HepG2 (cell line): ENCODE results near the gene TRPV4. TPM values are rescaled to one million over a fixed set of nuclear protein-coding genes. Genes with fewer than 3 reads are reported as not detected.

Experiments used
- ARID4A ChIP-seq: sonication (generic); formaldehyde crosslinking; IDR thresholded peaks from 2 replicates; pipeline ENCODE4 v1.5.0; 2020; ENCODE audit warnings: mild to moderate bottlenecking, missing genetic modification reagents, borderline replicate concordance
- FIP1L1 ChIP-seq: fragments of 200-400 bp; formaldehyde crosslinking; IDR thresholded peaks from 2 replicates; pipeline ENCODE4 v1.6.1; 2018; ENCODE audit warnings: low read depth, mild to moderate bottlenecking, low read length, moderate library complexity, borderline replicate concordance; ENCODE audit not compliant: insufficient read depth
- HMG20A ChIP-seq: IDR thresholded peaks from 2 replicates; pipeline ENCODE4 v1.6.1; 2016; ENCODE audit warnings: borderline replicate concordance
- HNRNPLL ChIP-seq: fragments of 200-400 bp; formaldehyde crosslinking; IDR thresholded peaks from 2 replicates; pipeline ENCODE4 v1.6.1; 2017; ENCODE audit warnings: mild to moderate bottlenecking, low read depth, low read length; ENCODE audit not compliant: poor library complexity, severe bottlenecking
- HOXA3 ChIP-seq: sonication (generic); formaldehyde crosslinking; IDR thresholded peaks from 2 replicates; pipeline ENCODE4 v1.5.0; 2020; ENCODE audit warnings: missing genetic modification reagents
- KLF11 ChIP-seq: IDR thresholded peaks from 2 replicates; pipeline ENCODE4 v1.6.1; 2016; ENCODE audit warnings: missing compliant biosample characterization
- KLF6 ChIP-seq: IDR thresholded peaks from 2 replicates; pipeline ENCODE4 v1.8.0; 2016; ENCODE audit warnings: missing biosample characterization, missing genetic modification reagents
- MAF1 ChIP-seq: sonication (generic); formaldehyde crosslinking; IDR thresholded peaks from 2 replicates; pipeline ENCODE4 v1.5.0; 2020; ENCODE audit warnings: missing genetic modification reagents, borderline replicate concordance
- MED13 ChIP-seq: sonication (generic); formaldehyde crosslinking; IDR thresholded peaks from 2 replicates; pipeline ENCODE4 v1.5.0; 2020; ENCODE audit warnings: missing genetic modification reagents
- RARG ChIP-seq: sonication (generic); formaldehyde crosslinking; IDR thresholded peaks from 2 replicates; pipeline ENCODE4 v1.4.0; 2020; ENCODE audit warnings: low read depth, mild to moderate bottlenecking, missing genetic modification reagents
- SAP130 ChIP-seq: IDR thresholded peaks from 2 replicates; pipeline ENCODE4 v1.6.1; 2016; ENCODE audit warnings: low read depth
- TBP ChIP-seq: sonication (generic); formaldehyde crosslinking; IDR thresholded peaks from 2 replicates; pipeline ENCODE4 v1.5.0; 2020; ENCODE audit warnings: missing genetic modification reagents
- ZKSCAN8 ChIP-seq: IDR thresholded peaks from 2 replicates; pipeline ENCODE4 v1.6.1; 2016; ENCODE audit warnings: borderline replicate concordance, missing genetic modification reagents, missing compliant biosample characterization
- ZNF331 ChIP-seq: sonication (generic); formaldehyde crosslinking; IDR thresholded peaks from 2 replicates; pipeline ENCODE4 v1.4.0; 2020; ENCODE audit warnings: missing genetic modification reagents
- ZNF619 ChIP-seq: sonication (generic); formaldehyde crosslinking; IDR thresholded peaks from 2 replicates; pipeline ENCODE4 v1.4.0; 2020; ENCODE audit warnings: mild to moderate bottlenecking, missing genetic modification reagents
- ZNF746 ChIP-seq: sonication (generic); formaldehyde crosslinking; IDR thresholded peaks from 2 replicates; pipeline ENCODE4 v1.8.0; 2022; ENCODE audit warnings: mild to moderate bottlenecking, missing genetic modification reagents
- polyA plus RNA-seq, 8 experiments: library from polyadenylated mRNA; depleted of rRNA in 3 of 8; stranded (reverse) in 7 of 8; unstranded in 1 of 8; fragments of >200 nt; fragmentation: Illumina TruSeq in 4 of 8; extraction: Trizol in 4 of 8; gene quantifications; 2 replicates each; pipeline versions ENCODE4 v1.2.1 to v1.2.3, GENCODE V29; 2011 to 2016; ENCODE audit warnings: low read depth in 4 of 8, missing spikeins in 1 of 8, mixed read lengths in 1 of 8; ENCODE audit not compliant: insufficient read depth in 1 of 8
- total RNA-seq, 5 experiments: library from RNA; depleted of rRNA; stranded (reverse); fragments of >200 nt; fragmentation: Illumina TruSeq; extraction: Trizol; gene quantifications; 2 replicates each; pipeline ENCODE4 v1.2.3, GENCODE V29; 2016; ENCODE audit warnings: low read depth in 1 of 5
- TF ChIP-seq, protein P1 (sequence below): sonication (generic); formaldehyde crosslinking; IDR thresholded peaks from 2 replicates; pipeline ENCODE4 v1.4.0; 2020; ENCODE audit warnings: mild to moderate bottlenecking, low read depth, missing genetic modification reagents
- TF ChIP-seq, protein P2 (sequence below): sonication (generic); formaldehyde crosslinking; IDR thresholded peaks from 2 replicates; pipeline ENCODE4 v1.4.0; 2020; ENCODE audit warnings: missing genetic modification reagents
- TF ChIP-seq, protein P3 (sequence below): sonication (generic); formaldehyde crosslinking; IDR thresholded peaks from 2 replicates; pipeline ENCODE4 v1.4.0; 2020; ENCODE audit warnings: mild to moderate bottlenecking, missing genetic modification reagents
- TF ChIP-seq, protein P4 (sequence below): sonication (generic); formaldehyde crosslinking; IDR thresholded peaks from 2 replicates; pipeline ENCODE4 v1.8.0; 2022; ENCODE audit warnings: mild to moderate bottlenecking, missing genetic modification reagents, moderate library complexity

The TRPV4 gene
- total and polyA plus RNA-seq, 2 of the 13 experiments (the other 11 are each of a cell fraction or from before 2014, with no cell fraction given), result 0.66 to 4.7 TPM

- no peak for TF ChIP-seq ZNF619 (CRISPR knock-in tag)
- TF ChIP-seq ZNF746 (CRISPR knock-in tag), result no peak
- TF ChIP-seq, protein P1, sequence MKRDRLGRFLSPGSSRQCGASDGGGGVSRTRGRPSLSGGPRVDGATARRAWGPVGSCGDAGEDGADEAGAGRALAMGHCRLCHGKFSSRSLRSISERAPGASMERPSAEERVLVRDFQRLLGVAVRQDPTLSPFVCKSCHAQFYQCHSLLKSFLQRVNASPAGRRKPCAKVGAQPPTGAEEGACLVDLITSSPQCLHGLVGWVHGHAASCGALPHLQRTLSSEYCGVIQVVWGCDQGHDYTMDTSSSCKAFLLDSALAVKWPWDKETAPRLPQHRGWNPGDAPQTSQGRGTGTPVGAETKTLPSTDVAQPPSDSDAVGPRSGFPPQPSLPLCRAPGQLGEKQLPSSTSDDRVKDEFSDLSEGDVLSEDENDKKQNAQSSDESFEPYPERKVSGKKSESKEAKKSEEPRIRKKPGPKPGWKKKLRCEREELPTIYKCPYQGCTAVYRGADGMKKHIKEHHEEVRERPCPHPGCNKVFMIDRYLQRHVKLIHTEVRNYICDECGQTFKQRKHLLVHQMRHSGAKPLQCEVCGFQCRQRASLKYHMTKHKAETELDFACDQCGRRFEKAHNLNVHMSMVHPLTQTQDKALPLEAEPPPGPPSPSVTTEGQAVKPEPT (CRISPR knock-in tag), result 0 out of 2 replicates have a peak, but pooled peaks have one; percentile 25
- peak; percentile 38; the same call in 1 of the 2 replicates for TF ChIP-seq ARID4A (CRISPR knock-in tag)
- TF ChIP-seq, protein P2, sequence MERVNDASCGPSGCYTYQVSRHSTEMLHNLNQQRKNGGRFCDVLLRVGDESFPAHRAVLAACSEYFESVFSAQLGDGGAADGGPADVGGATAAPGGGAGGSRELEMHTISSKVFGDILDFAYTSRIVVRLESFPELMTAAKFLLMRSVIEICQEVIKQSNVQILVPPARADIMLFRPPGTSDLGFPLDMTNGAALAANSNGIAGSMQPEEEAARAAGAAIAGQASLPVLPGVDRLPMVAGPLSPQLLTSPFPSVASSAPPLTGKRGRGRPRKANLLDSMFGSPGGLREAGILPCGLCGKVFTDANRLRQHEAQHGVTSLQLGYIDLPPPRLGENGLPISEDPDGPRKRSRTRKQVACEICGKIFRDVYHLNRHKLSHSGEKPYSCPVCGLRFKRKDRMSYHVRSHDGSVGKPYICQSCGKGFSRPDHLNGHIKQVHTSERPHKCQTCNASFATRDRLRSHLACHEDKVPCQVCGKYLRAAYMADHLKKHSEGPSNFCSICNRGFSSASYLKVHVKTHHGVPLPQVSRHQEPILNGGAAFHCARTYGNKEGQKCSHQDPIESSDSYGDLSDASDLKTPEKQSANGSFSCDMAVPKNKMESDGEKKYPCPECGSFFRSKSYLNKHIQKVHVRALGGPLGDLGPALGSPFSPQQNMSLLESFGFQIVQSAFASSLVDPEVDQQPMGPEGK (CRISPR knock-in tag), result no peak
- no peak for TF ChIP-seq KLF6 (CRISPR knock-in tag)
- TF ChIP-seq, protein P3, sequence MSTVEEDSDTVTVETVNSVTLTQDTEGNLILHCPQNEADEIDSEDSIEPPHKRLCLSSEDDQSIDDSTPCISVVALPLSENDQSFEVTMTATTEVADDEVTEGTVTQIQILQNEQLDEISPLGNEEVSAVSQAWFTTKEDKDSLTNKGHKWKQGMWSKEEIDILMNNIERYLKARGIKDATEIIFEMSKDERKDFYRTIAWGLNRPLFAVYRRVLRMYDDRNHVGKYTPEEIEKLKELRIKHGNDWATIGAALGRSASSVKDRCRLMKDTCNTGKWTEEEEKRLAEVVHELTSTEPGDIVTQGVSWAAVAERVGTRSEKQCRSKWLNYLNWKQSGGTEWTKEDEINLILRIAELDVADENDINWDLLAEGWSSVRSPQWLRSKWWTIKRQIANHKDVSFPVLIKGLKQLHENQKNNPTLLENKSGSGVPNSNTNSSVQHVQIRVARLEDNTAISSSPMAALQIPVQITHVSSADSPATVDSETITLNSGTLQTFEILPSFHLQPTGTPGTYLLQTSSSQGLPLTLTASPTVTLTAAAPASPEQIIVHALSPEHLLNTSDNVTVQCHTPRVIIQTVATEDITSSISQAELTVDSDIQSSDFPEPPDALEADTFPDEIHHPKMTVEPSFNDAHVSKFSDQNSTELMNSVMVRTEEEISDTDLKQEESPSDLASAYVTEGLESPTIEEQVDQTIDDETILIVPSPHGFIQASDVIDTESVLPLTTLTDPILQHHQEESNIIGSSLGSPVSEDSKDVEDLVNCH (CRISPR knock-in tag), result no peak
- TF ChIP-seq RARG, result no peak
- no peak for TF ChIP-seq ZKSCAN8 (CRISPR knock-in tag)
- TF ChIP-seq HMG20A (CRISPR knock-in tag), result no peak
- TF ChIP-seq MAF1 (CRISPR knock-in tag), result no peak
- no peak for TF ChIP-seq ZNF331 (CRISPR knock-in tag)
- peak; percentile 64 for TF ChIP-seq SAP130 (CRISPR knock-in tag)
- TF ChIP-seq FIP1L1, result no peak
- TF ChIP-seq, protein P4, sequence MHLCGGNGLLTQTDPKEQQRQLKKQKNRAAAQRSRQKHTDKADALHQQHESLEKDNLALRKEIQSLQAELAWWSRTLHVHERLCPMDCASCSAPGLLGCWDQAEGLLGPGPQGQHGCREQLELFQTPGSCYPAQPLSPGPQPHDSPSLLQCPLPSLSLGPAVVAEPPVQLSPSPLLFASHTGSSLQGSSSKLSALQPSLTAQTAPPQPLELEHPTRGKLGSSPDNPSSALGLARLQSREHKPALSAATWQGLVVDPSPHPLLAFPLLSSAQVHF (CRISPR knock-in tag), result no peak
- peak; percentile 73 for TF ChIP-seq HOXA3 (CRISPR knock-in tag)
- no peak for TF ChIP-seq KLF11
- TF ChIP-seq HNRNPLL, result no peak
- no peak for TF ChIP-seq MED13 (CRISPR knock-in tag)
- TF ChIP-seq TBP (CRISPR knock-in tag), result no peak
These were observed 96.6 kb downstream of the TRPV4 start (continued) for GRCh38 chr12:109736552-109737108.
